GM19099 (cell line): ENCODE measurements around the gene TBC1D2.

Experiments
- POLR2A ChIP-seq: IDR thresholded peaks from 3 replicates; pipeline ENCODE4 v1.6.1; 2011; ENCODE audit warnings: low read depth; ENCODE audit not compliant: insufficient read length; ENCODE audit errors: extremely low read depth

TBC1D2 gene

GRCh38 chr9:98230304-98230703, 25.1 kb downstream of the TBC1D2 start:
- no peak for TF ChIP-seq POLR2A

- TF ChIP-seq POLR2A, result no peak
Measured at GRCh38 chr9:98229620-98230019, 25.8 kb downstream of the TBC1D2 start.

- no peak for TF ChIP-seq POLR2A
Measured at GRCh38 chr9:98229090-98229395, 26.4 kb downstream of the TBC1D2 start.

- no peak for TF ChIP-seq POLR2A
Measured at GRCh38 chr9:98228392-98229089, 26.9 kb downstream of the TBC1D2 start.

- no peak for TF ChIP-seq POLR2A
Measured at GRCh38 chr9:98227883-98228282, 27.6 kb downstream of the TBC1D2 start.

- no peak for TF ChIP-seq POLR2A
Measured at GRCh38 chr9:98226957-98227356, 28.5 kb downstream of the TBC1D2 start.

GRCh38 chr9:98226516-98226915, 28.9 kb downstream of the TBC1D2 start:
- TF ChIP-seq POLR2A, result no peak

GRCh38 chr9:98225015-98225442, 30.4 kb downstream of the TBC1D2 start:
- TF ChIP-seq POLR2A, result no peak

GRCh38 chr9:98222885-98223691, 32.4 kb downstream of the TBC1D2 start:
- TF ChIP-seq POLR2A, result no peak

- TF ChIP-seq POLR2A, result no peak
Measured at GRCh38 chr9:98220911-98221310, 34.5 kb downstream of the TBC1D2 start.

GRCh38 chr9:98219794-98220370, 35.6 kb downstream of the TBC1D2 start:
- no peak for TF ChIP-seq POLR2A

GRCh38 chr9:98219364-98219716, 36.1 kb downstream of the TBC1D2 start:
- no peak for TF ChIP-seq POLR2A

GRCh38 chr9:98218562-98219363, 36.7 kb downstream of the TBC1D2 start:
- no peak for TF ChIP-seq POLR2A

- TF ChIP-seq POLR2A, result no peak
Measured at GRCh38 chr9:98217255-98217654, 38.2 kb downstream of the TBC1D2 start.

- no peak for TF ChIP-seq POLR2A
Measured at GRCh38 chr9:98216391-98216790, 39.1 kb downstream of the TBC1D2 start.

GRCh38 chr9:98215821-98216220, 39.6 kb downstream of the TBC1D2 start:
- no peak for TF ChIP-seq POLR2A

GRCh38 chr9:98215271-98215670, 40.2 kb downstream of the TBC1D2 start:
- no peak for TF ChIP-seq POLR2A
